Activated T-helper 1 cell treated with anti-CD3 and anti-CD28 coated beads, Interleukin-12 subunit alpha, Interleukin-12 subunit beta, Interleukin-2, Interleukin-4 antibody, amounts not matched to agents 30 ng/mL and 10 ng/mL and 1 ng/mL, durations not matched to agents 14 hours and 24 hours and 36 hours (primary cell): Measurements from ENCODE around the gene BCL11B. TPM values are rescaled to one million over a fixed set of nuclear protein-coding genes. Genes with fewer than 3 reads are reported as not detected.

Source experiments
- DNase-seq: peaks from one replicate; pipeline ENCODE4 v3.0.0; 2021; ENCODE audit warnings: low spot score
- H3K27ac Mint-ChIP-seq: one replicate; pipeline ENCODE4 v1.8.0; 2021; ENCODE audit warnings: mild to moderate bottlenecking, mixed read lengths
- H3K27me3 Mint-ChIP-seq: one replicate; pipeline ENCODE4 v1.8.0; 2022; ENCODE audit warnings: mild to moderate bottlenecking, moderate library complexity, mixed read lengths; ENCODE audit not compliant: insufficient read depth
- H3K36me3 Mint-ChIP-seq: one replicate; pipeline ENCODE4 v1.8.0; 2021; ENCODE audit warnings: low read depth, mixed read lengths
- H3K4me1 Mint-ChIP-seq: one replicate; pipeline ENCODE4 v1.8.0; 2021; ENCODE audit warnings: low read depth, mixed read lengths
- H3K4me3 Mint-ChIP-seq: one replicate; pipeline ENCODE4 v1.8.0; 2021; ENCODE audit warnings: mild to moderate bottlenecking, moderate library complexity, mixed read lengths
- H3K9me3 Mint-ChIP-seq: one replicate; pipeline ENCODE4 v1.8.0; 2021; ENCODE audit warnings: mixed read lengths
- intact Hi-C: fragments of 100-400 bp; cut with micrococcal nuclease; formaldehyde crosslinking; loops from one replicate; pipeline ENCODE4 v1.15.1; 2024
- total RNA-seq: library from RNA; stranded (reverse); gene quantifications from 2 replicates; pipeline ENCODE4 v1.2.3, GENCODE V29; 2022

BCL11B gene
- total RNA-seq, 1 donor from 2014 or later: 45.4 TPM

GRCh38 chr14:99136047-99136400, 136.0 kb downstream of the BCL11B start:
- Mint-ChIP-seq H3K4me1 (peaks cover 10% of the 10 kb centered on the region), H3K9me3 (no peaks in the 10 kb centered on the region), H3K36me3 (no peaks in the 10 kb centered on the region), H3K4me3 (no peak overlapping the region), H3K27me3 (peaks cover 2% of the 10 kb centered on the region), H3K27ac (no peak overlapping the region)
- intact Hi-C loops: no loop called here
- no peak for DNase-seq

GRCh38 chr14:99134516-99135046, 137.4 kb downstream of the BCL11B start:
- intact Hi-C loops: no loop called here
- Mint-ChIP-seq H3K27ac (no peak overlapping the region), H3K9me3 (no peaks in the 10 kb centered on the region), H3K27me3 (peaks cover 2% of the 10 kb centered on the region), H3K4me3 (no peak overlapping the region), H3K4me1 (peaks cover 12% of the 10 kb centered on the region), H3K36me3 (no peaks in the 10 kb centered on the region)
- no peak for DNase-seq

GRCh38 chr14:99133636-99134515, 138.1 kb downstream of the BCL11B start:
- Mint-ChIP-seq H3K4me3 (no peak overlapping the region), H3K27me3 (peaks cover 2% of the 10 kb centered on the region)

GRCh38 chr14:99132821-99133635, 139.0 kb downstream of the BCL11B start:
- H3K4me3 Mint-ChIP-seq: no peak overlapping the region
- H3K4me1 Mint-ChIP-seq: peaks cover 18% of the 10 kb centered on the region
- H3K9me3 Mint-ChIP-seq: no peaks in the 10 kb centered on the region
- peaks cover 2% of the 10 kb centered on the region for H3K27me3 Mint-ChIP-seq
- H3K27ac Mint-ChIP-seq: no peak overlapping the region
- no peak for DNase-seq
- no peaks in the 10 kb centered on the region for H3K36me3 Mint-ChIP-seq
- intact Hi-C loops: no loop called here

More at GRCh38 chr14:99133636-99134515, 138.1 kb downstream of the BCL11B start:
- Mint-ChIP-seq H3K27ac (no peak overlapping the region), H3K4me1 (peaks cover 19% of the 10 kb centered on the region), H3K36me3 (no peaks in the 10 kb centered on the region), H3K9me3 (no peaks in the 10 kb centered on the region)
- intact Hi-C loops: no loop called here
- DNase-seq: no peak

- H3K27ac Mint-ChIP-seq: no peak overlapping the region
- DNase-seq: no peak
- no peak overlapping the region for H3K4me3 Mint-ChIP-seq
- intact Hi-C loops: no loop called here
- no peaks in the 10 kb centered on the region for H3K9me3 Mint-ChIP-seq
- no peaks in the 10 kb centered on the region for H3K27me3 Mint-ChIP-seq
- H3K36me3 Mint-ChIP-seq: no peaks in the 10 kb centered on the region
- H3K4me1 Mint-ChIP-seq: peaks cover 11% of the 10 kb centered on the region
These were observed 140.2 kb downstream of the BCL11B start for GRCh38 chr14:99131632-99132271.

- Mint-ChIP-seq H3K27ac (no peak overlapping the region), H3K36me3 (no peaks in the 10 kb centered on the region), H3K4me1 (peaks cover 11% of the 10 kb centered on the region), H3K9me3 (no peaks in the 10 kb centered on the region), H3K4me3 (no peak overlapping the region), H3K27me3 (no peaks in the 10 kb centered on the region)
- intact Hi-C loops: no loop called here
- DNase-seq: no peak
These were observed 142.0 kb downstream of the BCL11B start for GRCh38 chr14:99129998-99130397.

GRCh38 chr14:99129211-99129696, 142.7 kb downstream of the BCL11B start:
- intact Hi-C loops: no loop called here
- no peak overlapping the region for H3K4me3 Mint-ChIP-seq
- no peak for DNase-seq
- no peaks in the 10 kb centered on the region for H3K27me3 Mint-ChIP-seq
- no peaks in the 10 kb centered on the region for H3K36me3 Mint-ChIP-seq
- no peak overlapping the region for H3K27ac Mint-ChIP-seq
- peaks cover 11% of the 10 kb centered on the region for H3K4me1 Mint-ChIP-seq
- H3K9me3 Mint-ChIP-seq: no peaks in the 10 kb centered on the region

- H3K4me1 Mint-ChIP-seq: peaks cover 11% of the 10 kb centered on the region
- H3K27ac Mint-ChIP-seq: no peak overlapping the region
- no peak overlapping the region for H3K4me3 Mint-ChIP-seq
- H3K9me3 Mint-ChIP-seq: no peaks in the 10 kb centered on the region
- no peaks in the 10 kb centered on the region for H3K36me3 Mint-ChIP-seq
- no peak for DNase-seq
- intact Hi-C loops: no loop called here
- no peaks in the 10 kb centered on the region for H3K27me3 Mint-ChIP-seq
These were observed 143.8 kb downstream of the BCL11B start for GRCh38 chr14:99128185-99128584.

GRCh38 chr14:99127651-99128167, 144.3 kb downstream of the BCL11B start:
- DNase-seq: no peak
- Mint-ChIP-seq H3K4me1 (peaks cover 11% of the 10 kb centered on the region), H3K27me3 (no peaks in the 10 kb centered on the region), H3K9me3 (no peaks in the 10 kb centered on the region), H3K36me3 (no peaks in the 10 kb centered on the region), H3K27ac (no peak overlapping the region), H3K4me3 (no peak overlapping the region)
- intact Hi-C loops: no loop called here

GRCh38 chr14:99125616-99126431, 146.2 kb downstream of the BCL11B start:
- no peak overlapping the region for H3K4me3 Mint-ChIP-seq
- no peaks in the 10 kb centered on the region for H3K36me3 Mint-ChIP-seq
- H3K4me1 Mint-ChIP-seq: peaks cover 11% of the 10 kb centered on the region
- H3K9me3 Mint-ChIP-seq: no peaks in the 10 kb centered on the region
- H3K27me3 Mint-ChIP-seq: no peaks in the 10 kb centered on the region
- intact Hi-C loops: no loop called here
- DNase-seq: no peak
- H3K27ac Mint-ChIP-seq: no peak overlapping the region

- Mint-ChIP-seq H3K27ac (no peak overlapping the region), H3K4me3 (no peak overlapping the region), H3K36me3 (no peaks in the 10 kb centered on the region), H3K27me3 (peaks cover 3% of the 10 kb centered on the region), H3K4me1 (peaks cover 11% of the 10 kb centered on the region), H3K9me3 (no peaks in the 10 kb centered on the region)
- no peak for DNase-seq
- intact Hi-C loops: no loop called here
These were observed 146.9 kb downstream of the BCL11B start for GRCh38 chr14:99125113-99125512.
